Nucleus accumbens (tissue), 56 donors: ENCODE results near the gene BCL2.

Experiments used
- DNase-seq, 56 donors: peaks; one replicate each; lab custom pipeline; 2025; lab: John Stamatoyannopoulos, UW

BCL2 gene

GRCh38 chr18:63149302-63149587, 170.3 kb downstream of the BCL2 start:
- DNase-seq: no peak

- DNase-seq: no peak
Observed at GRCh38 chr18:63148449-63149301, 170.9 kb downstream of the BCL2 start.

GRCh38 chr18:63147973-63148372, 171.6 kb downstream of the BCL2 start:
- no peak for DNase-seq

GRCh38 chr18:63146828-63147409, 172.7 kb downstream of the BCL2 start:
- DNase-seq: no peak

GRCh38 chr18:63145851-63146555, 173.6 kb downstream of the BCL2 start:
- DNase-seq: no peak

- DNase-seq: no peak
Observed at GRCh38 chr18:63145166-63145850, 174.3 kb downstream of the BCL2 start.

GRCh38 chr18:63144748-63145147, 174.8 kb downstream of the BCL2 start:
- DNase-seq: no peak

GRCh38 chr18:63143330-63143771, 176.2 kb downstream of the BCL2 start:
- no peak for DNase-seq

GRCh38 chr18:63142594-63143225, 176.9 kb downstream of the BCL2 start:
- DNase-seq: no peak

- DNase-seq: no peak
Observed at GRCh38 chr18:63141778-63142176, 177.8 kb downstream of the BCL2 start.

- DNase-seq: no peak
Observed at GRCh38 chr18:63140997-63141777, 178.4 kb downstream of the BCL2 start.

- DNase-seq: no peak
Observed at GRCh38 chr18:63140038-63140450, 179.5 kb downstream of the BCL2 start.

- DNase-seq: no peak
Observed at GRCh38 chr18:63138436-63139340, 180.9 kb downstream of the BCL2 start.

- no peak for DNase-seq
Observed at GRCh38 chr18:63137999-63138435, 181.6 kb downstream of the BCL2 start.

- no peak for DNase-seq
Observed at GRCh38 chr18:63135101-63135500, 184.5 kb downstream of the BCL2 start.

- DNase-seq: no peak
Observed at GRCh38 chr18:63132819-63133200, 186.8 kb downstream of the BCL2 start.

GRCh38 chr18:63131959-63132818, 187.4 kb downstream of the BCL2 start:
- no peak for DNase-seq
